Natural killer cell (primary cell): ENCODE results near the gene HSBP1L1. TPM values are rescaled to one million over a fixed set of nuclear protein-coding genes. Genes with fewer than 3 reads are reported as not detected.

ENCODE experiments used
- ATAC-seq, 3 donors: fragments of 150-1000 bp in 2 of 3; fragments of 200-7000 bp in 1 of 3; cut with Tn5 transposase; 1 replicate in 1 of 3; 2 replicates in 2 of 3; pipeline ENCODE4 v1.10.0; 2021; ENCODE audit warnings: mild to moderate bottlenecking in 2 of 3, moderate library complexity in 2 of 3
- DNase-seq, 2 donors: peaks; one replicate each; pipeline versions ENCODE4 v3.0.0 to v3.0.0-alpha.2; 2013 to 2021; ENCODE audit warnings: mixed read lengths in 1 of 2
- H3K27ac ChIP-seq: one replicate; pipeline ENCODE4 v1.5.1; 2013; ENCODE audit warnings: mild to moderate bottlenecking, low read length
- H3K27me3 ChIP-seq: one replicate; pipeline ENCODE4 v1.6.1; 2013; ENCODE audit warnings: low read length; ENCODE audit not compliant: control insufficient read depth, insufficient read depth
- H3K36me3 ChIP-seq: one replicate; pipeline ENCODE4 v1.6.1; 2013; ENCODE audit warnings: low read length; ENCODE audit not compliant: control insufficient read depth, insufficient read depth
- H3K4me1 ChIP-seq: one replicate; pipeline ENCODE4 v1.6.1; 2013; ENCODE audit warnings: low read length; ENCODE audit not compliant: control insufficient read depth, insufficient read depth
- H3K4me3 ChIP-seq: one replicate; pipeline ENCODE4 v1.5.1; 2013; ENCODE audit warnings: low read length
- H3K9me3 ChIP-seq: one replicate; pipeline ENCODE4 v1.6.1; 2013; ENCODE audit warnings: low read length; ENCODE audit not compliant: control insufficient read depth, insufficient read depth
- H3K27ac Mint-ChIP-seq, 2 donors: one replicate each; pipeline ENCODE4 v1.8.0; 2022; ENCODE audit warnings: mild to moderate bottlenecking in 2 of 2, mixed read lengths in 2 of 2, moderate library complexity in 1 of 2
- H3K27me3 Mint-ChIP-seq, 2 donors: one replicate each; pipeline ENCODE4 v1.8.0; 2022; ENCODE audit warnings: low read depth in 2 of 2, mixed read lengths in 2 of 2
- H3K36me3 Mint-ChIP-seq: one replicate; pipeline ENCODE4 v1.8.0; 2022; ENCODE audit warnings: mixed read lengths
- H3K4me1 Mint-ChIP-seq, 2 donors: one replicate each; pipeline ENCODE4 v1.8.0; 2022; ENCODE audit warnings: mixed read lengths in 2 of 2
- H3K4me3 Mint-ChIP-seq: one replicate; pipeline ENCODE4 v1.8.0; 2022; ENCODE audit warnings: mild to moderate bottlenecking, moderate library complexity, mixed read lengths
- H3K9me3 Mint-ChIP-seq, 2 donors: one replicate each; pipeline ENCODE4 v1.8.0; 2022; ENCODE audit warnings: mixed read lengths in 2 of 2
- CTCF ChIP-seq: fragments of 200-600 bp; IDR thresholded peaks from one replicate; pipeline ENCODE4 v1.8.0; 2022; ENCODE audit warnings: antibody characterized with exemption
- WGBS: methylation state at CpG from one replicate; pipeline ENCODE4 v1.1.7; 2013; ENCODE audit warnings: missing lambda C conversion rate; ENCODE audit not compliant: insufficient coverage; 5-methylcytosine and 5-hydroxymethylcytosine counted together
- intact Hi-C: fragments of 100-400 bp; cut with micrococcal nuclease; formaldehyde crosslinking; loops from one replicate; pipeline ENCODE4 v1.14.2; 2022
- total RNA-seq, 4 donors: library from RNA; stranded (reverse); fragments of 120-200 nt in 1 of 4; gene quantifications; one replicate each; pipeline versions ENCODE4 v1.2.3 to v1.2.4, GENCODE V29; 2013 to 2022

HSBP1L1 gene
- total RNA-seq, 3 donors from 2014 or later (not counting 1 experiment from before 2014, with no cell fraction given) = 11.7 to 16.1 (median 13.8) TPM

- Histone ChIP-seq H3K9me3 (no peaks in the 10 kb centered on the region), H3K4me3 (no peak overlapping the region), H3K4me1 (peaks cover 19% of the 10 kb centered on the region), H3K27me3 (no peaks in the 10 kb centered on the region), H3K27ac (no peak overlapping the region), H3K36me3 (no peaks in the 10 kb centered on the region)
- Mint-ChIP-seq H3K27me3 (no peaks in the 10 kb centered on the region), H3K4me3 (no peak overlapping the region), H3K36me3 (no peaks in the 10 kb centered on the region), H3K27ac (no peak overlapping the region), H3K9me3 (no peaks in the 10 kb centered on the region), H3K4me1 (peaks cover 9% of the 10 kb centered on the region in 2 donors)
- WGBS = 79% methylated on average over 5 of the region's 5 CpGs
- no peak for ATAC-seq
- intact Hi-C loops = loop anchor here (5.0 kb wide), 2 partner anchors 33 to 78 kb away; partner anchors contain the start of genes RBFA and TXNL4A
- no peak for DNase-seq
- TF ChIP-seq CTCF = no peak
These were observed 9.7 kb upstream of the HSBP1L1 start for GRCh38 chr18:79954791-79955190.

- Mint-ChIP-seq H3K27me3 (no peaks in the 10 kb centered on the region), H3K36me3 (no peaks in the 10 kb centered on the region), H3K4me1 (peaks cover 2 to 9% of the 10 kb centered on the region in 2 donors), H3K4me3 (no peak overlapping the region), H3K9me3 (no peaks in the 10 kb centered on the region), H3K27ac (no peak overlapping the region)
- WGBS = 82% methylated on average over 12 of the region's 12 CpGs
- Histone ChIP-seq H3K27me3 (no peaks in the 10 kb centered on the region), H3K4me1 (peaks cover 12% of the 10 kb centered on the region), H3K9me3 (no peaks in the 10 kb centered on the region), H3K4me3 (no peak overlapping the region), H3K27ac (no peak overlapping the region), H3K36me3 (no peaks in the 10 kb centered on the region)
- no peak for ATAC-seq
- no peak for DNase-seq
- no peak for TF ChIP-seq CTCF
- intact Hi-C loops = no loop called here
These were observed 9.0 kb upstream of the HSBP1L1 start for GRCh38 chr18:79955302-79956075.

- ATAC-seq (no peak), DNase-seq (no peak)
- Histone ChIP-seq H3K27ac (no peak overlapping the region), H3K9me3 (no peaks in the 10 kb centered on the region), H3K27me3 (no peaks in the 10 kb centered on the region), H3K36me3 (no peaks in the 10 kb centered on the region), H3K4me1 (peaks cover 10% of the 10 kb centered on the region), H3K4me3 (no peak overlapping the region)
- intact Hi-C loops = no loop called here
- Mint-ChIP-seq H3K9me3 (no peaks in the 10 kb centered on the region), H3K36me3 (no peaks in the 10 kb centered on the region), H3K4me3 (no peak overlapping the region), H3K27me3 (no peaks in the 10 kb centered on the region), H3K4me1 (peaks cover 0 to 12% of the 10 kb centered on the region in 2 donors), H3K27ac (no peak overlapping the region)
- 91% methylated on average over 2 of the region's 2 CpGs for WGBS
- no peak for TF ChIP-seq CTCF
These were observed 8.2 kb upstream of the HSBP1L1 start for GRCh38 chr18:79956276-79956675.
